Mesenchymal stem cell (in vitro differentiated cells and primary cell): Measurements from ENCODE around the gene CREB3L4.

Experiments used
- DNase-seq: peaks from one replicate; pipeline ENCODE4 v3.0.0-alpha.2; 2013
- H2AFZ ChIP-seq: one replicate; pipeline ENCODE4 v1.6.1; 2013; ENCODE audit warnings: low read depth, mild to moderate bottlenecking, control low read depth, inconsistent platforms, low read length, moderate library complexity
- H2AK5ac ChIP-seq: 2 replicates; pipeline ENCODE4 v1.6.1; 2013; ENCODE audit warnings: low read length, moderate library complexity, mild to moderate bottlenecking, inconsistent platforms; ENCODE audit not compliant: severe bottlenecking
- H2BK120ac ChIP-seq: one replicate; pipeline ENCODE4 v1.6.1; 2013; ENCODE audit warnings: low read depth, mild to moderate bottlenecking, inconsistent platforms, low read length, moderate library complexity
- H2BK12ac ChIP-seq, 2 experiments: one replicate each; pipeline ENCODE4 v1.6.1; 2013; ENCODE audit warnings: inconsistent platforms in 2 of 2, low read length in 2 of 2, mild to moderate bottlenecking in 2 of 2, moderate library complexity in 2 of 2, control low read depth in 1 of 2
- H2BK15ac ChIP-seq: one replicate; pipeline ENCODE4 v1.6.1; 2013; ENCODE audit warnings: mild to moderate bottlenecking, low read depth, inconsistent platforms; ENCODE audit not compliant: poor library complexity, severe bottlenecking
- H2BK5ac ChIP-seq: 2 replicates; pipeline ENCODE4 v1.6.1; 2013; ENCODE audit warnings: low read depth, mild to moderate bottlenecking, low read length, control low read depth, inconsistent platforms; ENCODE audit not compliant: poor library complexity, severe bottlenecking
- H3K14ac ChIP-seq, 2 experiments: one replicate each; pipeline ENCODE4 v1.6.1; 2013; ENCODE audit warnings: inconsistent platforms in 2 of 2, low read length in 2 of 2, control low read depth in 1 of 2, mild to moderate bottlenecking in 1 of 2, moderate library complexity in 1 of 2
- H3K18ac ChIP-seq, 2 experiments: one replicate each; pipeline ENCODE4 v1.6.1; 2013; ENCODE audit warnings: inconsistent platforms in 2 of 2, low read length in 2 of 2, control low read depth in 1 of 2, low read depth in 1 of 2, mild to moderate bottlenecking in 1 of 2
- H3K23ac ChIP-seq, 2 experiments: one replicate each; pipeline ENCODE4 v1.6.1; 2013; ENCODE audit warnings: inconsistent platforms in 2 of 2, low read length in 2 of 2, mild to moderate bottlenecking in 2 of 2, moderate library complexity in 2 of 2, control low read depth in 1 of 2
- H3K27ac ChIP-seq: 2 replicates; pipeline ENCODE4 v1.5.1; 2013; ENCODE audit warnings: mild to moderate bottlenecking, moderate library complexity, low read length, control low read depth, inconsistent platforms; ENCODE audit not compliant: poor library complexity, severe bottlenecking
- H3K27me3 ChIP-seq, 2 experiments: 2 replicates each; pipeline versions ENCODE4 v1.6.1 to v1.7.0; 2013; ENCODE audit warnings: low read length in 2 of 2, mild to moderate bottlenecking in 2 of 2, moderate library complexity in 2 of 2, control low read depth in 1 of 2, inconsistent platforms in 1 of 2; ENCODE audit not compliant: control insufficient read depth in 1 of 2, insufficient read depth in 1 of 2
- H3K36me3 ChIP-seq, 2 experiments: 2 replicates each; pipeline versions ENCODE4 v1.6.1 to v1.7.0; 2013; ENCODE audit warnings: low read length in 2 of 2, control low read depth in 1 of 2, inconsistent platforms in 1 of 2, low read depth in 1 of 2, mild to moderate bottlenecking in 1 of 2; ENCODE audit not compliant: insufficient read depth in 2 of 2, control insufficient read depth in 1 of 2
- H3K4ac ChIP-seq, 2 experiments: one replicate each; pipeline ENCODE4 v1.6.1; 2013; ENCODE audit warnings: inconsistent platforms in 2 of 2, low read length in 2 of 2, mild to moderate bottlenecking in 2 of 2, moderate library complexity in 2 of 2, control low read depth in 1 of 2, low read depth in 1 of 2
- H3K4me1 ChIP-seq: 2 replicates; pipeline ENCODE4 v1.6.1; 2013; ENCODE audit warnings: low read depth, low read length, control low read depth; ENCODE audit not compliant: control insufficient read depth, insufficient read depth
- H3K4me2 ChIP-seq: 2 replicates; pipeline ENCODE4 v1.6.1; 2013; ENCODE audit warnings: low read length, mild to moderate bottlenecking, inconsistent platforms; ENCODE audit not compliant: poor library complexity, severe bottlenecking
- H3K4me3 ChIP-seq, 2 experiments: 2 replicates each; pipeline versions ENCODE4 v1.5.1 to v1.7.0; 2013; ENCODE audit warnings: low read length in 2 of 2, mild to moderate bottlenecking in 2 of 2, control low read depth in 1 of 2, low read depth in 1 of 2; ENCODE audit not compliant: insufficient read depth in 1 of 2
- H3K79me1 ChIP-seq: replicated peaks from 2 replicates; pipeline ENCODE4 v1.6.1; 2013; ENCODE audit warnings: mild to moderate bottlenecking, control low read depth, low read length, inconsistent platforms; ENCODE audit not compliant: poor library complexity, severe bottlenecking
- H3K9ac ChIP-seq: 2 replicates; pipeline ENCODE4 v1.7.0; 2013; ENCODE audit warnings: mild to moderate bottlenecking, low read length, moderate library complexity
- H3K9me3 ChIP-seq: 2 replicates; pipeline ENCODE4 v1.7.0; 2013; ENCODE audit warnings: mild to moderate bottlenecking, low read length; ENCODE audit not compliant: control insufficient read depth
- H4K8ac ChIP-seq: one replicate; pipeline ENCODE4 v1.6.1; 2013; ENCODE audit warnings: inconsistent platforms, mild to moderate bottlenecking, low read length, moderate library complexity
- H4K91ac ChIP-seq: one replicate; pipeline ENCODE4 v1.6.1; 2013; ENCODE audit warnings: mild to moderate bottlenecking, low read length, inconsistent platforms
- WGBS: methylation state at CpG from one replicate; pipeline ENCODE4 v1.1.7; 2013; ENCODE audit warnings: mixed read lengths; 5-methylcytosine and 5-hydroxymethylcytosine counted together

The CREB3L4 gene

DNA sequence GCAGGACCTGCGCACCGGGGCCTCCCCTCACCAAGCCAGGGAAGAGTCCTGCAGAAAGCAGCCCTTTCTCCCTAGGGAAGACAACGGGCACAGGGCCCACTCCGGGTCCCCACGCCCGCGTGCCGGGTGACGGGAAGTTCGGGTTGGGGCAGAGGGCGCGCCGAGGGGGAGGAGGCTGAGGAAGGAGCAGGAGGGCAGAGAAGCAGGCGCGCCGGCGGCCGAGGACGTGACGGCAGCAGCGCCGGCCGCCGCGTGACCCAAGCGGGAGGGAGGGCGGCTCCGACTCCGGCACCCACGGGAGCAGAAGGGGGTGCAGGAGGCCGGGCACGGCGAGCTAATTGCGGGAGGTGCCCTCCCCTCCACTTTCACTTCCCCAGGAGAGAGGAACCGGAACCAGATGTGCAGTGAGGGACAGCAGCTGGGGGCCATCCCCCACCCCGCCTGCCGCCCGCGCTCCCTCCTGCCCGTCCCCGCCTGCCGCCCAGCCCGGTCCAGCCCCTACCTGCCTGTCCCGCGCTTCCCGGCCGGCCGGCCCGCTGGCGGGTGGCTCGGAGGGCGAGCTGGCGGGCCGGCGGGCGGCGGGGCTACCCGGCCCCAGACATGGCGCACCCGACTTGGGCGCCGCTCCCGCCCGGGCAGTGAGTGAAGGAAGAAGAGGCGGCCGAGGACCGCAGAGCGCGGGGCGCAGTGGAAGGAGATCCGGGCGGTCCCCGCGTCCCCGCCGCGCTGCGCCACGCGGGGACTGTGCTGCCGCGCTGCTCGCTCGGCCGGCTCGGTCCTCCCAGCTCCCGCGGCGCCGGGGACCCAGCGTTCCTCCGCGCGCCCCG is 21.7 kb upstream of the CREB3L4 start:
- Histone ChIP-seq H3K36me3 (peaks cover 55 to 63% of the 10 kb centered on the region in 2 experiments), H3K23ac (peak overlapping the region in 1 of 2 experiments; percentile 73), H2BK15ac (peak overlapping the region; percentile 86), H4K8ac (peak overlapping the region; percentile 83), H3K14ac (peak overlapping the region in 1 of 2 experiments; percentile 91), H3K79me1 (peaks cover 41% of the 10 kb centered on the region), H3K4me1 (peaks cover 12% of the 10 kb centered on the region), H3K4ac (peak overlapping the region; percentile 1 to 92), H3K27ac (no peak overlapping the region), H3K4me3 (peak overlapping the region; percentile 87 to 94), H2BK5ac (peak overlapping the region; percentile 54), H3K27me3 (no peaks in the 10 kb centered on the region), H2BK120ac (peak overlapping the region; percentile 80), H2AFZ (peak overlapping the region; percentile 36), H3K18ac (peak overlapping the region; percentile 37 to 98), H3K9ac (peak overlapping the region; percentile 96), H2BK12ac (peak overlapping the region in 1 of 2 experiments; percentile 37), H2AK5ac (no peak overlapping the region), H3K9me3 (no peaks in the 10 kb centered on the region), H3K4me2 (peak overlapping the region; percentile 83), H4K91ac (peak overlapping the region; percentile 84)
- under 1% methylated on average over 56 of the region's 95 CpGs for WGBS
- DNase-seq = peak; percentile 81

DNA sequence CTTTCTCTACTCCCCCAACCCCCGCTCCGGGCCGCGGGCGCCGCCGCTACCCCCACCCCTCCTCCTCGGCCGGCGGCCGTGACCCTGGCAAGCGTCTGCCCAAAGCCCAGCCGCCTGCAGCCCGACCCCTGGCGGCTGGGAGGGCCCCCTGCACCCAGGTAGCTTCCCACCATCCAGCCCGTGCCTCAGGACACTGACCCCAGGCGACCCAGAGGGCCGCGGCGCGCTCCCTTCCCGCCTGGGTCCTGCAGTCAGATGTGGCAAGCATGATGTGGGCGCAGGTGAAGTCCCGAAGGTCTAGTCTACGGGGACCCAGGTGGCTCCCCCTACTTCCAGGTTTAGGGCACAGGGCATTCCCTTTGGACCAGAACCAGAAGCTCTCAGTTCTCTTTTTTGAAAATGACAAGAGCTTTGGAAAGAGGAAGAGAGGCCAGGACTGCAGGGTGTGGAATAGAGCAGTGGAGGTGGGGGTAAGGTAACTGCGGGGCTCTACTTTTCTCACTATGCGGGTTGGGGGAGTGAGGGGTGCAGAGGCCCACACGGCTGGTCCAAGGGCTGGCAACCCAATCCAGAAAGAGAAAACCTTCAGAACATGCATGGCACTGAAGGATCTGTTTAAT is 21.0 kb upstream of the CREB3L4 start, which contains the start of gene DENND4B:
Gene DENND4B, minus strand, starts transcription at position 97 of the 620 bp plus-strand sequence. CDS start 2,344 bp downstream, outside the sequence.
- Histone ChIP-seq H2BK5ac (peak within 1 kb of the TSS; percentile 54), H4K8ac (peak within 1 kb of the TSS; percentile 83), H3K4me1 (peaks cover 12% of the 10 kb centered on the region), H3K9me3 (no peaks in the 10 kb centered on the region), H2BK15ac (peak within 1 kb of the TSS; percentile 86), H2AK5ac (no peak within 1 kb of the TSS), H3K14ac (peak within 1 kb of the TSS in 1 of 2 experiments; percentile 91), H3K18ac (peak within 1 kb of the TSS; percentile 37 to 98), H3K27me3 (no peaks in the 10 kb centered on the region), H3K23ac (peak within 1 kb of the TSS in 1 of 2 experiments; percentile 73), H3K4me2 (peak within 1 kb of the TSS; percentile 83), H2BK120ac (peak within 1 kb of the TSS; percentile 80), H3K36me3 (peaks cover 57 to 63% of the 10 kb centered on the region in 2 experiments), H3K9ac (peak within 1 kb of the TSS; percentile 96), H3K79me1 (peaks cover 41% of the 10 kb centered on the region), H2AFZ (peak within 1 kb of the TSS; percentile 36), H3K4ac (peak within 1 kb of the TSS; percentile 1 to 92), H4K91ac (peak within 1 kb of the TSS; percentile 84), H3K27ac (no peak within 1 kb of the TSS), H3K4me3 (peak within 1 kb of the TSS; percentile 87 to 94), H2BK12ac (peak within 1 kb of the TSS in 1 of 2 experiments; percentile 37)
- WGBS = 11% methylated on average over 28 of the region's 28 CpGs
- peak; percentile 83 for DNase-seq

DNA sequence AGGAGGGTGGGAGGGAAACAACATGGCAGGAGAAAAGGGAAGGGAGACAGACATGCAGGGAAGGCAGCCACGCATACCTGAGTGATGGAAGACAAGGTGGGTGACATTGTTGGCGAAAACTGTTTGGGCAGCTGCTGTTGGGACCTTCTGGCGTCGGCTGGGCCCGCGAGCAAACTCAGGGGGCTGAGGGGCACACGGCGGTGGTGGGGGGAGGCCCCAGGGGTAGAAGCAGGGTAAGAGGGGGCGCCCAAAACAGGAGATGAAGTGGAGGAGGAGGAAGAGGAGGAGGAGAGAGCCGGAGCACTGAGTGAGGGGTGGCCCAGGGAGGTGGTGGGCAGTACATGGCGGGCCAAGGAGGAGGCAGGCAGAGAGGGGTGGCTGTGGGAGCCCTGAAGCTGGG is 16.5 kb upstream of the CREB3L4 start:
- H4K8ac ChIP-seq = no peak overlapping the region
- H3K79me1 ChIP-seq = peaks cover 34% of the 10 kb centered on the region
- 98% methylated on average over 11 of the region's 11 CpGs for WGBS
- no peak overlapping the region for H2BK15ac ChIP-seq
- no peak overlapping the region for H2AFZ ChIP-seq
- peaks cover 64 to 72% of the 10 kb centered on the region in 2 experiments for H3K36me3 ChIP-seq
- H3K9me3 ChIP-seq = no peaks in the 10 kb centered on the region
- no peaks in the 10 kb centered on the region for H3K27me3 ChIP-seq
- no peak overlapping the region for H3K4me3 ChIP-seq
- no peak overlapping the region for H3K9ac ChIP-seq
- H3K14ac ChIP-seq = no peak overlapping the region
- no peak overlapping the region for H2BK5ac ChIP-seq
- H3K18ac ChIP-seq = no peak overlapping the region
- H4K91ac ChIP-seq = no peak overlapping the region
- H2BK120ac ChIP-seq = no peak overlapping the region
- no peak overlapping the region for H2BK12ac ChIP-seq
- H3K4ac ChIP-seq = no peak overlapping the region
- H3K23ac ChIP-seq = no peak overlapping the region
- H3K4me2 ChIP-seq = no peak overlapping the region
- H3K27ac ChIP-seq = no peak overlapping the region
- no peak overlapping the region for H2AK5ac ChIP-seq
- DNase-seq = no peak
- H3K4me1 ChIP-seq = peaks cover 9% of the 10 kb centered on the region

DNA sequence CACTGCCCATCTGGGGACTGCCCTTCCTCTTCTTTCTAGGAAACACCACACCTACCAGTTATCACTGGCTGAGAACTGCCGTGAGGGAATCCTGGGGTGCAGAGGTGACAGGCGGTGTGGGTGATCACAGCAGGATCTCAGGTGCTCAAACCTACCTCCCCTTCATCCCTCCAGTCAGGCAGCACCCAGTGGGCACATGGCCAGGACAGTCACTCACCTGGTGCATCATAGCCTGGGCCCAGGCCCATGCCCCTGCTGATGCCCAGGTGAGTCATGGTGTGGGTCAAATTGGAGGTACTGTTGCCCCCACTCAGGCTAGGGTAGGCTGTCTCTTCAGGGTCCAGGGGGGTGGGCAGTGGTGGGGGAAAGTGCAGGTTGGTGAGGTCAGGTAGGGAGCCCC is 15.9 kb upstream of the CREB3L4 start:
- Histone ChIP-seq H3K23ac (no peak overlapping the region), H3K9ac (no peak overlapping the region), H3K27ac (no peak overlapping the region), H3K4me1 (peaks cover 13% of the 10 kb centered on the region), H4K8ac (no peak overlapping the region), H2AK5ac (no peak overlapping the region), H3K9me3 (no peaks in the 10 kb centered on the region), H2BK15ac (no peak overlapping the region), H3K4me3 (no peak overlapping the region), H2BK12ac (no peak overlapping the region), H3K4me2 (no peak overlapping the region), H2BK120ac (no peak overlapping the region), H3K4ac (no peak overlapping the region), H3K18ac (no peak overlapping the region), H4K91ac (no peak overlapping the region), H3K14ac (no peak overlapping the region), H3K36me3 (peaks cover 64 to 72% of the 10 kb centered on the region in 2 experiments), H3K27me3 (no peaks in the 10 kb centered on the region), H2BK5ac (no peak overlapping the region), H3K79me1 (peaks cover 34% of the 10 kb centered on the region), H2AFZ (no peak overlapping the region)
- WGBS = 100% methylated on average over 2 of the region's 2 CpGs
- no peak for DNase-seq
